B cell (primary cell): Measurements from ENCODE around the gene VAV3. TPM values are rescaled to one million over a fixed set of nuclear protein-coding genes. Genes with fewer than 3 reads are reported as not detected.

Source experiments
- ATAC-seq: fragments of 200-7000 bp; cut with Tn5 transposase; one replicate; pipeline ENCODE4 v1.10.0; 2021; ENCODE audit warnings: low read depth, mild to moderate bottlenecking, moderate number of reproducible peaks, moderate library complexity
- CTCF ChIA-PET: fragments of 350-600 bp; sonication (Branson Sonifier 250); formaldehyde crosslinking; loops from one replicate; lab custom pipeline; 2021; ENCODE audit warnings: antibody characterized with exemption, inconsistent platforms; lab: Charles Lee
- POLR2A ChIA-PET: fragments of 350-600 bp; sonication (Branson Sonifier 250); formaldehyde crosslinking; loops from one replicate; lab custom pipeline; 2021; ENCODE audit warnings: antibody characterized with exemption; lab: Charles Lee
- DNase-seq: peaks from one replicate; pipeline ENCODE4 v3.0.0; 2013
- H2AFZ ChIP-seq: 2 replicates; pipeline ENCODE4 v1.6.1; 2012; ENCODE audit warnings: mild to moderate bottlenecking, low read depth, low read length; ENCODE audit not compliant: insufficient read depth, poor library complexity, severe bottlenecking
- H3K27ac ChIP-seq, 2 donors: 1 replicate in 1 of 2; 2 replicates in 1 of 2; pipeline ENCODE4 v1.5.1; 2012 to 2013; ENCODE audit warnings: low read length in 2 of 2, mild to moderate bottlenecking in 2 of 2, moderate library complexity in 1 of 2
- H3K27me3 ChIP-seq, 4 experiments: fragments of 200-600 bp in 1 of 4; sonication (generic) in 1 of 4; replicated peaks in 1 of 4; 1 replicate in 2 of 4; 2 replicates in 2 of 4; pipeline versions ENCODE4 v1.6.1 to v1.7.0; 2013 to 2016; ENCODE audit warnings: low read length in 3 of 4, mild to moderate bottlenecking in 2 of 4, mixed read lengths in 1 of 4, moderate library complexity in 1 of 4; ENCODE audit not compliant: insufficient read depth in 4 of 4, control insufficient read depth in 3 of 4; ENCODE audit errors: control extremely low read depth in 1 of 4
- H3K36me3 ChIP-seq, 2 experiments: replicated peaks in 1 of 2; 1 replicate in 1 of 2; 2 replicates in 1 of 2; pipeline versions ENCODE4 v1.6.1 to v1.7.1; 2013; ENCODE audit warnings: low read length in 1 of 2; ENCODE audit not compliant: insufficient read depth in 2 of 2, control insufficient read depth in 1 of 2; ENCODE audit errors: control extremely low read depth in 1 of 2, extremely low read depth in 1 of 2
- H3K4me1 ChIP-seq, 2 donors: fragments of 200-600 bp in 1 of 2; sonication (generic) in 1 of 2; 1 replicate in 1 of 2; 2 replicates in 1 of 2; pipeline versions ENCODE4 v1.5.1 to v1.6.1; 2013 to 2017; ENCODE audit warnings: low read length in 2 of 2; ENCODE audit not compliant: control insufficient read depth in 2 of 2, insufficient read depth in 2 of 2
- H3K4me2 ChIP-seq: replicated peaks from 2 replicates; pipeline ENCODE3; 2012; ENCODE audit warnings: mild to moderate bottlenecking, low read depth, low read length; ENCODE audit not compliant: poor library complexity, severe bottlenecking
- H3K4me3 ChIP-seq, 5 experiments: fragments of 200-600 bp in 1 of 5; sonication (generic) in 1 of 5; 1 replicate in 3 of 5; 2 replicates in 2 of 5; pipeline versions ENCODE4 v1.5.1 to v1.7.0; 2011 to 2016; ENCODE audit warnings: low read length in 4 of 5, mild to moderate bottlenecking in 4 of 5, low read depth in 2 of 5, control low read depth in 1 of 5, moderate library complexity in 1 of 5; ENCODE audit not compliant: insufficient read depth in 1 of 5; ENCODE audit errors: control extremely low read depth in 1 of 5, extremely low read depth in 1 of 5
- H3K79me2 ChIP-seq: fragments of 200-600 bp; sonication (generic); one replicate; pipeline ENCODE4 v1.6.0; 2016; ENCODE audit warnings: low read length; ENCODE audit not compliant: control insufficient read depth, insufficient read depth
- H3K9ac ChIP-seq: fragments of 200-600 bp; sonication (generic); 2 replicates; pipeline ENCODE4 v1.6.1; 2017; ENCODE audit warnings: mild to moderate bottlenecking, low read length, moderate library complexity
- H3K9me3 ChIP-seq, 3 donors: one replicate each; pipeline versions ENCODE4 v1.6.1 to v1.7.1; 2013; ENCODE audit warnings: low read length in 2 of 3; ENCODE audit not compliant: control insufficient read depth in 2 of 3, insufficient read depth in 1 of 3; ENCODE audit errors: control extremely low read depth in 1 of 3
- H4K20me1 ChIP-seq: 2 replicates; pipeline ENCODE4 v1.6.0; 2012; ENCODE audit warnings: mild to moderate bottlenecking, low read length; ENCODE audit not compliant: insufficient read depth, control insufficient read depth, poor library complexity, severe bottlenecking
- H3K27ac Mint-ChIP-seq: one replicate; pipeline ENCODE4 v1.8.0; 2021; ENCODE audit warnings: mixed read lengths
- H3K27me3 Mint-ChIP-seq: one replicate; pipeline ENCODE4 v1.8.0; 2021; ENCODE audit warnings: mixed read lengths
- H3K4me1 Mint-ChIP-seq: one replicate; pipeline ENCODE4 v1.8.0; 2021; ENCODE audit warnings: mixed read lengths
- H3K4me3 Mint-ChIP-seq: one replicate; pipeline ENCODE4 v1.8.0; 2021; ENCODE audit warnings: mixed read lengths
- H3K9me3 Mint-ChIP-seq: one replicate; pipeline ENCODE4 v1.8.0; 2022; ENCODE audit warnings: mixed read lengths; ENCODE audit not compliant: insufficient read depth
- CTCF ChIP-seq: fragments of 200-600 bp; IDR thresholded peaks from one replicate; pipeline ENCODE4 v1.8.0; 2022; ENCODE audit warnings: antibody characterized with exemption, mild to moderate bottlenecking
- EZH2 ChIP-seq: IDR thresholded peaks from 2 replicates; pipeline ENCODE4 v1.6.1; 2012; ENCODE audit warnings: borderline replicate concordance, low read depth, mild to moderate bottlenecking, moderate library complexity, low read length; ENCODE audit not compliant: insufficient read depth, poor library complexity, severe bottlenecking
- WGBS: methylation state at CpG from one replicate; pipeline ENCODE4 v1.1.5; 2013; ENCODE audit warnings: missing lambda C conversion rate; ENCODE audit not compliant: insufficient coverage; 5-methylcytosine and 5-hydroxymethylcytosine counted together
- intact Hi-C: fragments of 100-400 bp; cut with micrococcal nuclease; formaldehyde crosslinking; loops from one replicate; pipeline ENCODE4 v1.10.0; 2022
- polyA plus RNA-seq: library from polyadenylated mRNA; depleted of rRNA; stranded (reverse); fragments of >200 nt; gene quantifications from 2 replicates; pipeline ENCODE4 v1.2.3, GENCODE V29; 2012
- total RNA-seq, 2 donors: library from RNA; stranded (reverse); fragments of 120-200 nt in 1 of 2; gene quantifications; 1 replicate in 1 of 2; 2 replicates in 1 of 2; pipeline versions ENCODE4 v1.2.3 to v1.2.4, GENCODE V29; 2013 to 2022

VAV3 gene
- total and polyA plus RNA-seq, 2 donors (not counting 1 experiment from before 2014, with no cell fraction given), result 14.8 to 32.5 TPM

GRCh38 chr1:107740579-107740978, 224.4 kb downstream of the VAV3 start:
- H3K4me1 Mint-ChIP-seq, result peaks cover 54% of the 10 kb centered on the region
- Histone ChIP-seq H3K9me3 (no peaks in the 10 kb centered on the region), H3K36me3 (peaks cover 0 to 14% of the 10 kb centered on the region in 2 experiments), H3K4me3 (no peak overlapping the region), H3K79me2 (peaks cover 11% of the 10 kb centered on the region), H3K27me3 (no peaks in the 10 kb centered on the region), H4K20me1 (no peaks in the 10 kb centered on the region), H3K9ac (no peak overlapping the region), H3K27ac (no peak overlapping the region), H3K4me1 (peaks cover 26 to 32% of the 10 kb centered on the region in 2 donors), H2AFZ (no peak overlapping the region), H3K4me2 (no peak overlapping the region)
- CTCF ChIA-PET, result interaction anchor here (1.6 kb wide), 1 partner anchor 10 kb away, joined by 9 read pairs; no protein-coding TSS in a partner anchor
- no peak for ATAC-seq
- TF ChIP-seq EZH2 (no peak), CTCF (no peak)
- H3K9me3 Mint-ChIP-seq, result no peaks in the 10 kb centered on the region
- intact Hi-C loops, result no loop called here
- no peak overlapping the region for H3K4me3 Mint-ChIP-seq
- peak overlapping the region; percentile 46 for H3K27ac Mint-ChIP-seq
- DNase-seq, result no peak
- POLR2A ChIA-PET, result no interaction called here
- 100% methylated on average over 1 of the region's 4 CpGs for WGBS
- no peaks in the 10 kb centered on the region for H3K27me3 Mint-ChIP-seq

GRCh38 chr1:107739651-107740050, 225.3 kb downstream of the VAV3 start:
- Histone ChIP-seq H3K36me3 (peaks cover 0 to 9% of the 10 kb centered on the region in 2 experiments), H3K27me3 (no peaks in the 10 kb centered on the region), H4K20me1 (no peaks in the 10 kb centered on the region), H3K4me3 (no peak overlapping the region), H3K79me2 (peaks cover 20% of the 10 kb centered on the region), H3K9ac (no peak overlapping the region), H3K4me2 (peak overlapping the region; percentile 24), H2AFZ (no peak overlapping the region), H3K4me1 (peaks cover 26 to 32% of the 10 kb centered on the region in 2 donors), H3K9me3 (no peaks in the 10 kb centered on the region), H3K27ac (peak overlapping the region; percentile 41 to 43)
- WGBS, result 56% methylated on average over 1 of the region's 2 CpGs
- intact Hi-C loops, result no loop called here
- peaks cover 58% of the 10 kb centered on the region for H3K4me1 Mint-ChIP-seq
- ATAC-seq, result no peak
- CTCF ChIA-PET, result no interaction called here
- H3K9me3 Mint-ChIP-seq, result no peaks in the 10 kb centered on the region
- H3K27me3 Mint-ChIP-seq, result no peaks in the 10 kb centered on the region
- TF ChIP-seq EZH2 (no peak), CTCF (no peak)
- H3K4me3 Mint-ChIP-seq, result peak overlapping the region; percentile 60
- POLR2A ChIA-PET, result no interaction called here
- no peak for DNase-seq
- H3K27ac Mint-ChIP-seq, result peak overlapping the region; percentile 79
